Endothelial cell (in vitro differentiated cells): ENCODE data around the gene CAPN15. TPM values are rescaled to one million over a fixed set of nuclear protein-coding genes. Genes with fewer than 3 reads are reported as not detected.

Experiments
- DNase-seq: peaks from one replicate; pipeline ENCODE4 v3.0.0; 2021; ENCODE audit warnings: low spot score
- H3K27ac Mint-ChIP-seq: one replicate; pipeline ENCODE4 v1.8.0; 2021; ENCODE audit warnings: mixed read lengths, inconsistent platforms; ENCODE audit not compliant: unreplicated experiment
- H3K27me3 Mint-ChIP-seq: one replicate; pipeline ENCODE4 v1.8.0; 2021; ENCODE audit warnings: mild to moderate bottlenecking, moderate library complexity, mixed read lengths, inconsistent platforms; ENCODE audit not compliant: unreplicated experiment
- H3K36me3 Mint-ChIP-seq: one replicate; pipeline ENCODE4 v1.8.0; 2021; ENCODE audit warnings: mild to moderate bottlenecking, low read depth, mixed read lengths, inconsistent platforms; ENCODE audit not compliant: unreplicated experiment
- H3K4me1 Mint-ChIP-seq: one replicate; pipeline ENCODE4 v1.8.0; 2021; ENCODE audit warnings: mild to moderate bottlenecking, mixed read lengths, inconsistent platforms; ENCODE audit not compliant: unreplicated experiment
- H3K4me3 Mint-ChIP-seq: one replicate; pipeline ENCODE4 v1.8.0; 2021; ENCODE audit warnings: mild to moderate bottlenecking, mixed read lengths, inconsistent platforms; ENCODE audit not compliant: unreplicated experiment
- H3K9me3 Mint-ChIP-seq: one replicate; pipeline ENCODE4 v1.8.0; 2021; ENCODE audit warnings: mixed read lengths, inconsistent platforms; ENCODE audit not compliant: unreplicated experiment
- CTCF ChIP-seq: fragments of 200-600 bp; sonication (generic); IDR thresholded peaks from one replicate; pipeline ENCODE4 v1.5.0; 2021; ENCODE audit warnings: antibody characterized with exemption; ENCODE audit not compliant: unreplicated experiment
- total RNA-seq: library from RNA; stranded (reverse); fragmentation: NEBNext Ultra II Directional; extraction: Animal tissue kit (Norgen Biotek cat#: 25700); gene quantifications from one replicate; pipeline ENCODE4 v1.2.1, GENCODE V29; 2021; ENCODE audit not compliant: unreplicated experiment

CAPN15 gene
- total RNA-seq, 1 donor from 2014 or later: 49.0 TPM

- no peak overlapping the region for H3K4me3 Mint-ChIP-seq
Measured at GRCh38 chr16:519841-520687, 7.4 kb upstream of the CAPN15 start.

GRCh38 chr16:520847-521246 is 6.7 kb upstream of the CAPN15 start:
- H3K4me3 Mint-ChIP-seq: no peak overlapping the region
- peaks cover 12% of the 10 kb centered on the region for H3K36me3 Mint-ChIP-seq
- no peaks in the 10 kb centered on the region for H3K9me3 Mint-ChIP-seq
- H3K4me1 Mint-ChIP-seq: peaks cover 5% of the 10 kb centered on the region
- H3K27me3 Mint-ChIP-seq: peaks cover 18% of the 10 kb centered on the region
- DNase-seq: no peak
- TF ChIP-seq CTCF: no peak
- no peak overlapping the region for H3K27ac Mint-ChIP-seq

More at GRCh38 chr16:519841-520687, 7.4 kb upstream of the CAPN15 start:
- H3K27ac Mint-ChIP-seq: no peak overlapping the region
- no peak for DNase-seq
- no peak for TF ChIP-seq CTCF
- H3K27me3 Mint-ChIP-seq: peaks cover 12% of the 10 kb centered on the region
- peaks cover 15% of the 10 kb centered on the region for H3K36me3 Mint-ChIP-seq
- no peaks in the 10 kb centered on the region for H3K4me1 Mint-ChIP-seq
- no peaks in the 10 kb centered on the region for H3K9me3 Mint-ChIP-seq

GRCh38 chr16:521381-522210 is 5.9 kb upstream of the CAPN15 start:
- TF ChIP-seq CTCF: no peak
- H3K27me3 Mint-ChIP-seq: peaks cover 19% of the 10 kb centered on the region
- H3K27ac Mint-ChIP-seq: no peak overlapping the region
- no peaks in the 10 kb centered on the region for H3K9me3 Mint-ChIP-seq
- peaks cover 12% of the 10 kb centered on the region for H3K36me3 Mint-ChIP-seq
- no peak overlapping the region for H3K4me3 Mint-ChIP-seq
- peaks cover 7% of the 10 kb centered on the region for H3K4me1 Mint-ChIP-seq
- DNase-seq: no peak

GRCh38 chr16:522320-523096 is 5.0 kb upstream of the CAPN15 start:
- H3K27ac Mint-ChIP-seq: peak overlapping the region; percentile 30
- peaks cover 8% of the 10 kb centered on the region for H3K4me1 Mint-ChIP-seq
- no peak overlapping the region for H3K4me3 Mint-ChIP-seq
- H3K27me3 Mint-ChIP-seq: peaks cover 20% of the 10 kb centered on the region
- peaks cover 7% of the 10 kb centered on the region for H3K36me3 Mint-ChIP-seq
- no peak for TF ChIP-seq CTCF
- DNase-seq: no peak
- H3K9me3 Mint-ChIP-seq: no peaks in the 10 kb centered on the region
